ENCODE results near the gene CHAD. TPM values are rescaled to one million over a fixed set of nuclear protein-coding genes. Genes with fewer than 3 reads are reported as not detected.

CHAD gene
- polyA plus RNA-seq, 10 donors, result 2.1 to 9.2 (median 5.1) TPM

DNA sequence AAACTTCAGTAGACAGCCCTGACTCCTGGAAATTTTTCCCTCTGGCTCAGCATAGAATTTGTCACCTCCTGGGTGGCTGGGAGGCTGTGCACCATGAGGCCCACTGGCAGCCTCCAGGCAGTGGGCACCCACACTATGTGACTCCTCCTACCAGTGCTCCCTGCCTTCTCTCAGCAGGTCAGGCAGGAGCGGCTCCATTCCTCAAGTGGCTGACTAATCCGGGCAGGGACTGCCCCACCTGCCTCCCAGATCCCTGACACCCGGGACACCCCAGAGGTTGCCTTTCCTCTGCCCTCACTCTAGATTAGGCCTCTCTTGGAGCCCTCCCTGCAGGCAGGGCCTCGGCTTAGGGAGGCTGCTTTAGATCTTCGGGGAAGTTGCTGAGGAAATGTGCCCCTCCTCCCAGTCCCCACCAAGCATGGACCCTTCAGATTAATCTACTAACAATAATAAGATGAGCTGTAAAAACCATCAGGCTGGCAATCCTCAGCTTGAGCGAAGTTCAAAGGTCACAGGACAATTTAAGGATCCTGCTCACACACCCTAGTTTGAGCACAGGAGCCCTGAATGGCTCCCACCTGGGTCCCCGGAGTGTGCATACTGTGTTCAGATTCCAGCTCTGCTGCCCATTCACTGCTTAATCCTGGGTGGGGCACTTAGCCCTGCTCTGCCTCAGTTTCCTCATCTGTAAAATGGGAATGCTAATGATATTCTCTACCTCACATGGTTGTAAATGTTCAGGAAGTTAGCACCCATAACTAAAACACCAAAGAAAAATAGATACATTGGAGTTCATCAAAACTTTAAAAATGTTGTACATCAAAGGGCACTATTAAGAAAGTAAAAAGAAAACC is 29.6 kb upstream of the CHAD start:
- DNase-seq, result no peak

DNA sequence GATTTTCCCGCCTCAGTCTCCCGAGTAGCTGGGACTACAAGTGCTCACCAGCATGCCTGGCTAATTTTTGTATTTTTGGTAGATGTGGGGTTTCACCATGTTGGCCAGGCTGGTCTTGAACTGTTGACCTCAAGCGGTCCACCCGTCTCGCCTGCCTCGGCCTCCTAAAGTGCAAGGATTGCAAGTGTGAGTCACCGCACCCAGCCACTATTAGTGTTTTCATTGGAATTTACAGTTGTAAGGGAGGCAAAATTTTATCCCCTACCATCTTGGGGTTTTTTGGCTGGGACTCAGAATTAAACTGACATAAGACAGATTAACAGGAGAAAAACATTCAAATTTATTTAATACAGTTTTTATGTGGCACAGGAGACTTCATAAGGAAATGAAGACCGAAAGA is 27.2 kb upstream of the CHAD start:
- DNase-seq, result no peak

DNA sequence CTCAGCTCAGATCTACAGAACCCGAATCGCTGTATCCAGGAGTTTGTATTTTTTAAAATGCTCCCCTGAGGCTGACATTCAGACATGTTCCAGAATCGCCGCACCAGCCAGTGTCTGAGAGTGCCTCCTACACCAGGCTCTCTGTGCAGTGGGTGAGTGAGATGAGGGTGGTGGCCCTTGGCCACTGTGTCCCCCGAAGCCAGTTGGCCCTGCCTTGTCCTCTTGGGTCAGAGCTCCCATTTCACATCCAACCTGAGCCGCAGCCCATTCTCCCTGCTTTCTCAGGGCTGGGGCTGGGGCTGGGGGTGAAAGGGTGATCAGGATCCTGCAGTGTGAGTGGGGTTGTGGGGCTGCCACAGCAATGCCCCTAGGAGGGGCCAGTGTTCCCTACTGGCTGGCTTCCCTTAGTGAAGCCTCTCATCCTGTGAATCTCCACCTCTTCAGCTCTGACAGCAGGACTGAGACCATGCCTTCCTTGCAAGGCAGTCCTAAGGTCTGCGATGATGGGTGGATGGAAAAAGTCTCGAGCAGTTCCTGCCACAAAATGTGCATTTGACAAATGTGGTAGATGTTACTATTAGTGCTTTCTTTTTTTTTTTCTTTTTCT is 26.6 kb upstream of the CHAD start:
- no peak for DNase-seq

DNA sequence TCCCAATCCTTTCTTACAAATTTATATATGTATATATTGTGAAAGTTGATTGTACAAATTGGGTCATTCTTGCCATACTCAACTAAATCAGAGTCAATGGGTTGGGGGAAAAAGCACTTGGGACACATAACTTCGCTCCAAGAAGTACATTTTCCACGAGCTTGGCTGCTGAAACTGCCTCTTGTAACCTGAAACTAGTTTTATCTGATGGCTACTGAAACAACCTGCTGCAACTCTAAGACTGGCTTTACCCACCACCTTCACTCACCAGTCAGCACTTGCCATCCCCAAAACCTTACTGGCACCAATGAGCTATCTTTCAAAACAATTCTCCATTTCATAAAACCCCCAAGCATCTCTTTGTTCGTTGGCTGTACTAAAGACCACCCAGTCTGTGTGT is 25.1 kb upstream of the CHAD start:
- DNase-seq, result no peak

DNA sequence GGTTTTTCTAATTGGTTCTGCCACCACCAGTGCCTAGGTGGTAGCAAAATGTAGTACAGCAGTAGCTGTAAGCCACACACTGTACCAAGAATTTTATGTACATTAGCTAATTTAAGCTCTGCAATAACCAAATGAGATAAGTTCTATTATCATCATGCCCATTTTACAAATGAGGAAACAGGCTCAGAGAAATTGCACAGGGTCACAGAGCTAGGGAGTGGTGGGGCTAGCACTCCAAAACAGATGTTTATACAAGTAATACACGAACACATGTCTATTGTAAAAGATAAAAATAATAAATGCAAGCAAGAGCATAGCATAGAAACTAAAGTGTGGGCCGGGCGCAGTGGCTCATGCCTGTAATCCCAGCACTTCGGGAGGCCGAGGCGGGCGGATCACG is 23.5 kb upstream of the CHAD start:
- no peak for DNase-seq

DNA sequence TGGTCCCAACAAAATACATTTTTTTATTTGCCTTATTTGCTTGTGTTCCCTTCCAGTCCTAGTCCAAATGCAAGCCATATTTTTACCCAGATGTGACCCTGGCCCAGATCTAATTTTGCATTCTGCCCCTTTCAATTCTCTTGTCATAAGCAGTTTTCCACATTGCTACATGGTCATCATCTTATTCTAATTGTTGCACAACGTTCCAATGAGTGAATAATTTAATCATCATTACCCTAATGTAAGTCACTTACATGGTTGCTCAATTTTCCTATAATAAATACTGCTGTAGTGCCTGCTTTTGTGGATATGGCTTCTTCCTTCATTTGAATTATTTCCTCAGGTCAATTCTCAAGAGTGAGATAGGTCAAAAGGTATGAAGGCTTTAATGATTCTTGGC is 22.8 kb upstream of the CHAD start:
- no peak for DNase-seq

DNA sequence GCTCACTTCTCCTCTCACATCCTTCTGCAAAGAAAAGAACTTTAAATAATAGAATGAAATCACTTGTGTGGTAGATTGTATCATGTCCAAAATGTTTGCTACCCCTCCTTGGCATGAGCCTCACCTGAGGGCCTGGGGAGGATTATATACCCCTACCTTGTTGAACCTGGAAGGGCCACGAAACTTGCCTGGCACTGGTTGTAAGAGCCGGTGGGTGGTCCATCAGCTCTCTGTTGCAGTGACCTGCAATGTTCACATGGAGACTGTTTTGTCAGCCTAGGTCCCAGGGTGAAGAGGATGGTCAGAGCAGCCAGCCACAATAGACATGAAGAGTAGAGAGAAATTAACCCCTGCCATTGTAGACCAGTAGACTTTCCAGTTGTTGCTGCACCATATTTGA is 20.2 kb upstream of the CHAD start:
- no peak for DNase-seq

DNA sequence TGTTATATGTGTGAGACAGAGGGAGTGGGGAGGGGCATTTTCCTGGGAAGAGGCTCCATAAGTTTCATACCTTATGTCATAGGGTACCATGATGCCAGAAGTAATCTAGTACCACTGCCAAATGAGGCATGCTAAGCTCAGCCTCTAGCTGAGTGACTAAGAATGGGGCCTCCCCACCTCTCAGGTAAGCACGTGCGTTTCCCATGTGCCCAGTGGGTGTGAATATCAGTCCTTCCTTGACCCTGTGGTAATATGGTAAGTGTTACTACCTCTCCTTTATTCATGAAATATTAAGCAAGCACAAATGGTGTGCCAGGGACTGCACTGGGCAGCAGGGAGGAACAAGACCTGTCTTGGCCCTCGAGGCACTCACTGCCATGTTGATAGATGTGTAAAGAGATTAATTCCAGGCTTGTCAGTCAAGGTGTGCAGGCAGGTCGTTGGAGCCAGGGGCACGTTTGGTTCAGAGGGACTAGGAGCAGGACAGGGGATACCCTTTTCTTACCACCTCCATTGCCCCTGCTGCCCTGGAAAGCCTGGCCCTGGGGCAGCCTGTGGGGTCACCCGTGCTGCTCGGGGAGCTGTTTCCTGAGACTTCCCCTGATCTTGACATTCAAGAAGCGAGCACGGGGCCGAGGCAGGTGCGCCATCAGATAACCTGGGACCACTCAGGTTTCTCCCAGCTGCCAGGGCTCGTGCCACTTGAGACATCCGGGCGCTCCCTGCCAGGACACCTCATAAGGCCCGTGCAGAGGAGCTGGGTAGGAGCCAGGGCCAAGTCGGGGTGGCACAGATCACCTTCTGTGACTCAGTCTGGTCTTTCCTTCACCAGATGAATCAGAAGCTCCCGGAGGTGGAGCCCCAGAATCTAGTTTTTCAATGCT is 18.8 kb upstream of the CHAD start:
- DNase-seq, result no peak

DNA sequence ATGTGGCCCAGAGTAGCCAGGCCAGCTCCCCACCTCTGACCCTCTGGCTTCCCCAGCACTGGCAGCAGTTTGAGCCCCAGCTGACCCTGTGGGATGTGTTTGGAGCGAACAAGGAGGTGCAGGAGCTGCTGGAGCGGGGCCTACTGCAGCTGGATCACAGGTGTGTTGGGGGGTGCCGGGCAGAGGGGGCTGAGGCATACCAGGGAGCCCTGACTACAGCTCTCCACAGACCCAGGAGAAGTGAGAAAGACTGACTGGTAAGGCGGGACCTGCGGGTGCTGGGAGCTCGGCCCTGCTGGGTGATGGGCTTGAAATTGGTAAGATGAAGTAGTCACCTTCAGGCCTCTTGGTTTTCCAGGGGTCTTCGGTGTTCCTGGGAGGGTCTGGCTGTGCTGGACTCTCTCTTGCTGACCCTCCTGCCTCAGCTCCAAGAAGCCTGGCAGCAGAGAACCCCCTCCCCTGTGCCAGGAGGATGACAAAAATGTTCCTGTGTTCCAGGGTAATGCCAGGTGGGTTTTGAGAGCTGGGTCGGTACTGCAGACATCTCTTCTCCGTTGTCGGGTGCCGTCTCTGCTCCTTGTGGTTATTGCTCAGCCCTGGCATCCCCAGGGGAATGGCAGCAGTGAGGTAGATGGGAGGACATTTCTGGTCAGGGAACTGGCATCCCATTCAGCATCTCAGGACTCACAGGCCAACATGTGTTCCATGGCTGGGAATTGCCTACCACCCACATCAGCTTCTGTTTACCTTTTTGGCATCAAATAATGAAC is 15.9 kb upstream of the CHAD start:
- DNase-seq, result no peak

DNA sequence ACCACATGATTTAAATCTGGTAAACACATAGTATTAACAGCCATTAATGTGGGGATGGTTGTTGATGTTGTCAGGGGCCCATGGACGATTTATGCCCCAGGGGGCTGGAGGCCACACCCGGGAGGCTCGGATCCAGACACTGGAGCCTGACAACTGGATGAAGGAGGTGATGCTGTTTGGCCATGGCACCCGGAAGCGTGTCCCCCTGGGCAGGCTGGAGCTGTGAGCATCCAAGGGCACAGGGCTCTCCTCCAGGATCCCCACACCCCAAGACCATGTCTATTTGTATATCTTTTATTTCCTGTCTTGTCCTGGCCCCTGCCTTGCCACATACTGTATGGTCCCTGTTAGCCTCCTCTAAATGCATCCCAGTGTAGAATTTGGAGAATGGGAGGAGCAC is 14.6 kb upstream of the CHAD start:
- DNase-seq, result no peak

DNA sequence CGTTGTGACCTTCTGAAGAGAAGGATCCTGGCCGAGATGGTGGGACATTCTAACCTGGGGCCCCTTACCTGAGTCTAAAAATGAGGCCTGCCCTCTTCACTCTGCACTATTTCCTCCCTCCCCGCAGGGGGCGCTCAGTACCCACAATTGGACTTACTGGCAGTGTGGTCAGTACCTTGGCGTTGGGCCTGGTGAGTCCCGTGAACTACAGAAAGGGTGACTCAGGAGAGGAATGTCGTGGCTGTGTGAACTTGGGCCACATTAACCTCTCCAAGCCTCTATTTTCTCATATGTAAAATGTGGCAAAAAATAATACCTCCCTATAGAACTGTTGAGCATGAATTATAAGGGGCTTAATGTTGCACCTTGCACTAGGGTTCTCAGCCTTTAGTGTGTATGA is 13.8 kb upstream of the CHAD start:
- peak; percentile 87 to 89 (median 88) for DNase-seq

DNA sequence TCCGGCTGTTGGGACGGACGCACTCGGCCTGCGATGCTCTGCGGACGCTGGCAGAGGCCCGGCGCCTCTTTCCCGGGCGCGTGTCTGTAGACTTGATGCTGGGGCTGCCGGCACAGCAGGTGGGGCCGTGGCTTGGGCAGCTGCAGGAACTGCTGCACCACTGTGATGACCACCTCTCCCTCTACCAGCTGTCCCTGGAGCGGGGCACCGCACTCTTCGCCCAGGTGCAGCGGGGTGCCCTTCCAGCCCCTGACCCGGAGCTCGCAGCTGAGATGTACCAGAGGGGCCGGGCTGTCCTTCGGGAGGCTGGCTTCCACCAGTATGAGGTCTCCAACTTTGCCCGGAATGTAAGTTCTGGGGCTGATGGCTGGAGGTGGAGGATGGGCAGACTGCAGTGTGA is 13.4 kb upstream of the CHAD start:
- no peak for DNase-seq

DNA sequence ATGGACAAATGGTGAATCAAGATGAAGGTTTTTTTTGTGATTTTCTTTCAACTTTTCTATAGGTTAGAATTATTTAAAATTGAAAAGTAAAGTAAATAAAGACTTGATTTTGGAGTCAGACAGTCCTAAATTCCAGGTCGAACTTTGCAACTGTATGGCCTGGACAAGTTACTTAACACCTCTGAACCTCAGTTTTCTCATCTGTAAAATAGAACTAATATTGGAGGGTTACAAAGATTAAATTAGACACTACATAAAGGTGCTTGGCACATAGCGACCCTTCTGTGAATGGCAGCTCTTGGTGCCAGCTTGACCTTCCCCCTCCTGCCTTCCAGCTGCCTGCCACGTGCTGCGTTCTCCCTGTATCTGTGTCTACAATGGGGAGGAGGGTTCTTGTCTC is 13.0 kb upstream of the CHAD start:
- no peak for DNase-seq

DNA sequence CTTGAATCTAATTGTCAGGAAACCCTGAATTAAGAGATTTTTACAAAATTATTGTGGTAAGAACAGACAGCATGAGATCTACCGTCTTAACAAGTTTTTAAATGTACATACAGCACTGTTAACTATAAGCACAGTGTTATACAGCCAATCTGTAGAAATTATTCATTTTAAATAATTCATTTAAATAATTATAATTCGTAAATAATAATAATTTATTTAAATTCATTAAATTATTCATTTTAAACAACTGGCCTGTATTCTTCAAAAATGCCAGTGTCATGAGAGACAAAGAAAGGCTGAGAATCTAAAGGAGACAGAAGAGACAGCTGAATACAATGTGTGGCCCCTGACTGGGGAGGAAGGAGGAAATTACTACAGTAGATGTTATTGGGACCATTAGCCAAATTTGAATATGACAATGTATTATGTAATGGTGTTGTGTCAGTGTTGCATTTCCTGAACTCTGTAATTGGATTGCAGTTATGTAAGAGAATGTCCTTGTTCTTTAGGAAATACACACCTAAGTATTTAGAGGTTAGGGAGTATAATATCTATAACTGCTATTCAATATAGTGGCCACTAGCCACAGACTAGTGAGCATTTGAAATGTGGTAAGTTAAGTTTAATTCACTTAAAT is 12.3 kb upstream of the CHAD start:
- DNase-seq, result no peak

DNA sequence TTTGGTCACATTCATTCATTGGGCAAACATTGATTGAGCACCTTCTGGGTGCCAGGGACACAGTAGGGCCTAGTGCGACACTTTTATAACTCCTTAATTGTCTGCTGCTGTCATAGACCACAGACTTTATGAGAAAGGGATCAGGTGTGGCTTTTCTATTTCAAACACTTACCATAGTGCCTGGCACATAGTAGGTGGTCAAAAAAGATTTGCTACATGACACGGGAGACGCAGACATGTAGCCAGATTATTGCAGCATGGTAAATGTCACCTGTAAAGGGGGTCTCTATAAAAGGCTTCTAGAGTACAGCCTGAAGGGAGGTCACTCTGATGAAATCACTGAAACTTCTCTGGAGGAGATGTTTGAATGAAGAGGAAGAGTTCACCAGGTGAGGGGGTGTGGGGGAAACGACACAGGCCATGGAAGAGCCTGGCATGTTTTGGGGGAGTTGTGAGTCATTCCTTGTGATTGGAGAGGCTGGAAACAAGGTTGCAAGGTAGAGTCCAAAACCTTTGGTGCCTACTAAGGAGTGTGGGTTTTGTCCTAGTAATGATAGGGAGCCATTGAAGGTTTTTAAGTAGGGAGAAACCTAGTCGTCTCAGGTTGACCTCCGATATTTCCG is 11.6 kb upstream of the CHAD start:
- no peak for DNase-seq

DNA sequence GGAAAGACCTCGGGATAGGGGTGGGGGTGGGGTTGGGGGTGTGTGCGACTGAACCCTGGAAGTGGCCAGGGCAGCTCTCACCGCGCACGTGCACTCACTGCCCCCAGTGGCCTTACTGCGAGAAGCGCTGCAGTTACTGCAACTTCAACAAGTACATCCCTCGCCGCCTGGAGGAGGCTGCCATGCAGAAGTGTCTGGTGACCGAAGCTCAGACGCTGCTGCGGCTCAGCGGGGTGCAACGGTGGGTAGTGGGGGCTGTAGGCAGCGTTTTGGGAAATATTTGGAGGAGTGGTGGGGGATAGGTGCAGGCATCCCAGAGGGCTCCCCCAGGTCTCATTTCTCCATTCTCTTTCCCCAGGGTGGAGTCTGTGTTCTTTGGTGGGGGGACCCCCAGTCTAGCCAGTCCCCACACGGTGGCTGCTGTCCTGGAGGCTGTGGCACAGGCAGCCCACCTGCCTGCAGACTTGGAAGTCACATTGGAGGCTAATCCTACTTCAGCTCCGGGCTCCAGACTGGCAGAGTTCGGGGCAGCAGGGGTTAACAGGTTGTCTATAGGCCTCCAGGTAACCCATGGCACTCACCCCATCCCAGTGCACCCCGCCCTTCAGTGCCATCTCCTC is 11.0 kb upstream of the CHAD start:
- peak; percentile 53 to 82 (median 64) for DNase-seq

DNA sequence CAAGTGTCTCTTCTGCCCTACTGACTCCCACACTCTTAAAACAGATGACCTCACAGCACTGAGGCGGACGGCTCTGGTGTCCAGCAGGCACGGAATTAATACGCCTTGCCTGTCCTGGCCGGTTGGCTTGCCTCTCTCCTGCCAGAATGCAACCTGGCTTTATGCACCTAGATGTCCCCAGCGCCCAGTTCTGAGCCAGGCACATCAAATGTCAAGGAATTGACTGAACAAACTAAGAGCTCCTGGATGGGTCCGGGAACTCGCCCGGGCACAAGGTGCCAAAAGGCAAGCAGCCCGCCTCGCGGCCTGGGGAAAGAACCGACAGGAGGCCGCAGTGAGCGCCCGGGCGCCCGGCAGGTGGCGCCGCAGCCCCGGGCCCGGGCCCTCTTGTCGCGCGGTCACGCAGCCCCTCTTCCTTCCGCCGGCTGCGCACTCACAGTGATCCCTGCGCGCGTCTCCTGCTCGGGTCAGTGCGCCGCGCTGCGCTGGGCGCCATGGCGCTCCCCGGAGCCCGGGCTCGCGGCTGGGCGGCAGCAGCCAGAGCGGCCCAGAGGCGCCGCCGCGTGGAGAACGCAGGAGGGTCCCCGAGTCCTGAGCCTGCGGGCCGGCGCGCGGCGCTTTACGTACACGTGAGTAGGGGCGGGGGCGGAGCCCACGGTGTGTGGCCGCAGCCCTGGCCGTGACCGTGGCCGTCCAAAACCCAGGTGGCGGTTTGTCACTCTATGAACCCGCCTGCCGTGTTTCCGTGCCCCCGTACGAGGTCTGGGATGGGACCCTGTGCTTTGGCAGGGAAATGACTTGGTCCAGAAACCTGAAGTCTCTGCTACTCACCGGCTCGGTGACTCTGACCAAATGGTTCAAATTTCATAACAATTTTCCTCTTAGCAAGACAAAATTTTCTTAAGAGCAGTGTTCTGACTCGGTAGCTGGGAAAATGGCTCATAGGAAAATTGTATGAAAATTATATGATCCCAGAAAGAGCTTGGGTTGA is 10.0 kb upstream of the CHAD start, which contains the start of gene RSAD1:
TSS of gene RSAD1 (plus strand) at position 470 of the 991 bp plus-strand sequence. CDS start at position 495, 25 bp downstream.
- DNase-seq, result peak; percentile 86 to 95 (median 91)

DNA sequence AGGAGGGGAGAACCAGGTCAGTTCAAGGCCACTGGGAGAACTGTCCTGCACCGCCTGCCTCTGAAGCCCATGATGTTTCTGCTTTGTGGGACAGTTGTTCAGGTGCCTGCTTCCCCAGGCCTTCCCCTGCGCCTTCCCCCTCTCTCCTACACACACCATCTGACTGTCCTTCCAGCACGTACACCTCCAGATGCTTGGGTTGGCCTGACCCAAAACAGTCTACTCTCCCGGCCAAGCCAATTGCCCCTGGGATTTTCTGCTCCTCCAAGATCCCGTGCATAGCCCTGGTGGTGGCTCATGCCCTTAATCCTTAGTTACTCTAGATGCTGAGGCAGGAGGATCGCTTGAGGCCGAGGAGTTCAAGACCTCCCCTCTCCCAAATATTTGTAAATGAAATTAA is 9.3 kb upstream of the CHAD start:
- DNase-seq, result no peak

Data from muscle of back (tissue), 11 donors.